ENCODE measurements around the gene OGFR.

Gene OGFR

GRCh38 chr20:62780204-62780603 lies 24.4 kb upstream of the OGFR start:
- Histone ChIP-seq H3F3A (ENCODE audit: insufficient read depth) (no peaks in the 10 kb centered on the region), H3K36me3 (ENCODE audit: low read length) (no peaks in the 10 kb centered on the region), H3K27me3 (ENCODE audit: low read length) (no peaks in the 10 kb centered on the region), H3K79me2 (ENCODE audit: insufficient read depth, low read length) (no peaks in the 10 kb centered on the region), H3K9ac (ENCODE audit: low read length) (no peak overlapping the region), H3K4me2 (ENCODE audit: low read depth, low read length, poor library complexity, severe bottlenecking) (no peak overlapping the region), H3K4me3 (ENCODE audit: insufficient read depth, low read length, poor library complexity, severe bottlenecking) (no peak overlapping the region), H3K27ac (ENCODE audit: low read depth, low read length) (no peak overlapping the region), H2AFZ (ENCODE audit: low read depth, low read length, severe bottlenecking) (no peak overlapping the region), H3K9me3 (ENCODE audit: insufficient read depth, low read length) (no peaks in the 10 kb centered on the region), H3K9me2 (replicated peaks; ENCODE audit: insufficient read depth, low read length) (no peaks in the 10 kb centered on the region), H4K20me1 (ENCODE audit: low read depth, low read length) (no peaks in the 10 kb centered on the region)
- TF ChIP-seq EZH2phosphoT487 (conservative IDR thresholded peaks at IDR 0.05; ENCODE audit: low read length) (no peak), CTCF (IDR thresholded peaks at IDR 0.05; ENCODE audit: insufficient read depth, low read length, poor library complexity, severe bottlenecking) (no peak)

GRCh38 chr20:62780696-62781095 lies 23.9 kb upstream of the OGFR start:
- Histone ChIP-seq H3F3A (ENCODE audit: insufficient read depth) (no peaks in the 10 kb centered on the region), H3K9me3 (ENCODE audit: insufficient read depth, low read length) (no peaks in the 10 kb centered on the region), H3K9me2 (replicated peaks; ENCODE audit: insufficient read depth, low read length) (no peaks in the 10 kb centered on the region), H3K27me3 (ENCODE audit: low read length) (no peaks in the 10 kb centered on the region), H3K9ac (ENCODE audit: low read length) (no peak overlapping the region), H3K4me3 (ENCODE audit: insufficient read depth, low read length, poor library complexity, severe bottlenecking) (no peak overlapping the region), H2AFZ (ENCODE audit: low read depth, low read length, severe bottlenecking) (no peak overlapping the region), H3K4me2 (ENCODE audit: low read depth, low read length, poor library complexity, severe bottlenecking) (no peak overlapping the region), H3K36me3 (ENCODE audit: low read length) (no peaks in the 10 kb centered on the region), H4K20me1 (ENCODE audit: low read depth, low read length) (no peaks in the 10 kb centered on the region), H3K79me2 (ENCODE audit: insufficient read depth, low read length) (no peaks in the 10 kb centered on the region), H3K27ac (ENCODE audit: low read depth, low read length) (no peak overlapping the region)
- TF ChIP-seq CTCF (IDR thresholded peaks at IDR 0.05; ENCODE audit: insufficient read depth, low read length, poor library complexity, severe bottlenecking) (no peak), EZH2phosphoT487 (conservative IDR thresholded peaks at IDR 0.05; ENCODE audit: low read length) (no peak)

- H3K79me2 ChIP-seq (ENCODE audit: insufficient read depth, low read length) = no peaks in the 10 kb centered on the region
- H3K27ac ChIP-seq (ENCODE audit: low read depth, low read length) = no peak overlapping the region
- H3F3A ChIP-seq (ENCODE audit: insufficient read depth) = no peaks in the 10 kb centered on the region
- no peak overlapping the region for H3K9ac ChIP-seq (ENCODE audit: low read length)
- H3K4me2 ChIP-seq (ENCODE audit: low read depth, low read length, poor library complexity, severe bottlenecking) = no peak overlapping the region
- H3K27me3 ChIP-seq (ENCODE audit: low read length) = no peaks in the 10 kb centered on the region
- TF ChIP-seq CTCF (IDR thresholded peaks at IDR 0.05; ENCODE audit: insufficient read depth, low read length, poor library complexity, severe bottlenecking) (no peak), EZH2phosphoT487 (conservative IDR thresholded peaks at IDR 0.05; ENCODE audit: low read length) (no peak)
- no peaks in the 10 kb centered on the region for H3K9me3 ChIP-seq (ENCODE audit: insufficient read depth, low read length)
- no peak overlapping the region for H2AFZ ChIP-seq (ENCODE audit: low read depth, low read length, severe bottlenecking)
- no peaks in the 10 kb centered on the region for H4K20me1 ChIP-seq (ENCODE audit: low read depth, low read length)
- no peaks in the 10 kb centered on the region for H3K9me2 ChIP-seq (replicated peaks; ENCODE audit: insufficient read depth, low read length)
- H3K4me3 ChIP-seq (ENCODE audit: insufficient read depth, low read length, poor library complexity, severe bottlenecking) = no peak overlapping the region
- H3K36me3 ChIP-seq (ENCODE audit: low read length) = no peaks in the 10 kb centered on the region
Measured at GRCh38 chr20:62782149-62782892, 22.3 kb upstream of the OGFR start.

All from SU-DHL-6 (cell line).